GM10847 (cell line): ENCODE measurements around the gene DCAF6.

Experiments used
- POLR2A ChIP-seq: IDR thresholded peaks from 2 replicates; pipeline ENCODE4 v1.6.1; 2011; ENCODE audit not compliant: insufficient read length; ENCODE audit errors: extremely low read depth

The DCAF6 gene

GRCh38 chr1:168019407-168019806 is 82.9 kb downstream of the DCAF6 start:
- no peak for TF ChIP-seq POLR2A

GRCh38 chr1:168031198-168031597 is 94.7 kb downstream of the DCAF6 start:
- TF ChIP-seq POLR2A = no peak

DNA sequence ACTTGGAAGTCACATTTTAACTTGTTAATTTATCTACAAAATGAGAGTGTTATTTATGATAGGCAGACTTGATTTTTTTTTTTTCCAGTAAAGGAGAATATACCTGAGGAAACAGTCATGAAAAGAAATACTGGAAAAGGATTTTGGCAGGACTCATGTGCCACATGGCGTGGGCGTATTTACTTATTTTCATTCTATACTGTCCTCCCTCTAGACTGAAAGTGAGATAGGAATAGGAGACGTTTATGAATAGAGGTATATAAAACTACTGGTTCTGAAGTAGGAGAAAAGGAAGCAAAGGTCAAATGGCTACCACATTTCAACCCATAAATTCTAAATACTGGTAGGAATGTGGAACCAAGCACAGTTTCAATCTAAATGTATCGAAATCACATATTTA is 95.1 kb downstream of the DCAF6 start:
- TF ChIP-seq POLR2A = no peak

DNA sequence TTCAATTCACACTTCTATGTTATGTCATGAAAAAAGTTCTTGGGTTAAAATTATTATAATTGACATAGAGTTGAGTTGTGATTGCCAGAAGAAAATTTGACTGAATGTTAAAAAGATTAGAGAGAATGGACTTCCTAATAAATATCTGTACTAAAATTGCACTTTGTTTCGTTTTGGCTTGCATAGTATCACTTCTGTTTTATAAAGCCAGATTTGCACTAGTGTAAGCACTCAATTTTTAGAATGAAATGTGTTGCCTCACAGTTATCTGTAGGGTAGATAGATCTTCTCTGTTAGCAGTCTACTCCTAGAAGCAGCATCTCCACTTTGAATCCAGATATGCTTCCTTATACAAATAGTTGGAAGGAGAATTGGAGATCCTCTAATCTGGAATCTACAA is 95.5 kb downstream of the DCAF6 start:
- TF ChIP-seq POLR2A = no peak

- TF ChIP-seq POLR2A = no peak
Measured at GRCh38 chr1:168035345-168035744, 98.9 kb downstream of the DCAF6 start.

- TF ChIP-seq POLR2A = no peak
Measured at GRCh38 chr1:168042362-168042761, 105.9 kb downstream of the DCAF6 start.

DNA sequence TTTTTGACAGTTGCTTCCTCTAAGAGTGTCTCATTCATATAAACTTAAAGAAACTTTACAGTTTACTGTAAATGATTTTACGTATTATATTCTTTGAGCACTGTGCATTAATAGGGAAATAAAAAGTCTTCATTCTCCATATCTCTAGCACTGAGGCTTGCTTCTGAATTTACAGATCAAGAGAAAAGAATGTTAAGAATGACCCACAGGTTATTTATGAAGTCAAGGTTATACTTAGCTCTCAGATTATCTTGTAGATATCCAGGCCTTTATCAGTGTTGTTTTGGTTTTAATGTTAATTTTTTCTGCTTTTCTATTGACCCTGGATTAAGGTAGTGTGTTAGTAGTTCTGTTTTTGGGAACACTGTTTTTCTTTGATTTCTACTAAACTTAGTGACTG is 108.8 kb downstream of the DCAF6 start:
- no peak for TF ChIP-seq POLR2A

DNA sequence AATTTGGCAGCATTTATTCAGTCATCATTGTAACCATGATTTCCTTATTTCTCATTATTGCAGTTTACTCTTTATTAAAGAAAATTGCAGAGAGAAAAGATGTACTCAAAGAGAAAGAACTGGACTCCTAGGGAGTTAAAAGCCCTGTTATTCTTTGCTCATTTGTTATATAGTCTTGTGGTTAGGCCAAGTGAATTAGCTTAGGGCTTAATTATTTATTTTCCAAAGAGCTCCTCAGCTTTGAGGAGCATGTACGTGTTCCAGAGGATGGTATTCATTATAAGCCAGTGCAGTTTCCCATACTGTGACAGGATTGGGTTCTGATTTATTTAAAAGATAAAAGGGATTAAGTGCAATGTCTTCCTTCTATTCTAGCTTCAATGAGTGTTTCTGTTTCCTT is 113.8 kb downstream of the DCAF6 start:
- TF ChIP-seq POLR2A = no peak

GRCh38 chr1:168050880-168051279 is 114.4 kb downstream of the DCAF6 start:
- no peak for TF ChIP-seq POLR2A

GRCh38 chr1:168053681-168054080 is 117.2 kb downstream of the DCAF6 start:
- no peak for TF ChIP-seq POLR2A

DNA sequence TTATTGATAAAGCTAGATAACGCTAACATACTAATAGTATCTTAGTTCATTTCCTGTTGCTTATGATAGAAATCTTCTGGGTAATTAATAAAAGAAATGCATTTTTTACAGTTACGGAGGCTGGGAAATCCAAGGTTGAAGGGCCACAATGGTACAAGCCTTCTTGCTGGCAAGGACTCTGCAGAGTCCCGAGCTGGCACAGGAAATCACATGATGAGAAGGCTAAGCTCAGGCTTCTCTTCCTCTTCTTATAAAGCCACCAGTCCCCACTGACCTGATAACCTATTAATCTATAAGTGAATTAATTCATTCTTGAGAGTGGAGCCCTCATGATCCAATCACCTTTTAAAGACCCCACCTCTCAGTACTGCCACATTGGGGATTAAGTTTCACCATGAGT is 117.6 kb downstream of the DCAF6 start:
- no peak for TF ChIP-seq POLR2A

GRCh38 chr1:168057355-168057754 is 120.9 kb downstream of the DCAF6 start:
- no peak for TF ChIP-seq POLR2A

DNA sequence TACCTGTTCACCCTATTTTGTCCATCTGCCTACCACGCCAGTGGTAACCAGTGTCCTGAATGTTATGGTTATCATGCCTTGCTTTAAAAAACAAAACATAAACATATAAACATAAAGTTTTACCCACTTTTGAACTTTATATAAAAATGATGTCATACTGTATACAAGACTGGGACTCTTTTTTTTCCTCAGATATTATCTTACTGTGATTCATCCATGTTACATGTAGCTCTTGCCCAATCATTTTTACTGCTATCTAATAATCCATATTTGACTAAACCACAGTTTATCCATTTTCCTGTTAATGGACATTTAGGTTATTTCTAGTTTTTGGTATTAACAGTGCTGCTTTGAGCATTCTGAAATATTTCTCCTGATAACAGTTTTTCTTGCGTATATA is 121.4 kb downstream of the DCAF6 start:
- no peak for TF ChIP-seq POLR2A

DNA sequence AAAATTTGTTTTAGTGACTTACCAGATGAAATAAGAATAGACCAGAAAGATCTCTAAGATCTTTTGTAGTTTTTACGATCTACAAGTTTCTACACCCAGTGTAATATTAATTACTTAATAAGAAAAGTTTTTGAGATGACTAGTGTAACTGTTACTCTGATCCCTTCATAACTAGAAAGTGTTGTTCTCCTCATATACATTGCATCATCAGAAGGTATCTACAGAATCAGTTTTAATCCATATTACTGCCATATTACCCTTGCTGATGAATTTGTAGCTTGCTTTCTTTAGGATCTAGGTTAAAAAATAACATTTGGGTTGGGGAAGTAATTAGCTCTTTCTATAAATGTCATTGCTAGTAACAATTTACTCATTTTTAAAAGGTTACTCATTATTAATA is 127.7 kb downstream of the DCAF6 start:
- TF ChIP-seq POLR2A = no peak

DNA sequence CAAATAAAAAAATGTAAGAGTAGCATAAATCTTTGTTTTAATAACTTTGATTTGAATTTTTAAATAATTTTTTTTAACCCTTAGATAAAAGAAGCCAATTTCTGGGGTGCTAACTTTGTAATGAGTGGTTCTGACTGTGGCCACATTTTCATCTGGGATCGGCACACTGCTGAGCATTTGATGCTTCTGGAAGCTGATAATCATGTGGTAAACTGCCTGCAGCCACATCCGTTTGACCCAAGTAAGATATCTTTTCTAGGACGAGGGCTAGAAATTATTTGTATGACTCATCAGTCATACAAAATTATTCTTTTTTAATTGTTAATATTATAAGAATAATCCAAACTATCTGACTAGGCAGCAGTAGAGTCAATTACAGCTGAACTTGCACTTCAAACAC is 129.0 kb downstream of the DCAF6 start:
- no peak for TF ChIP-seq POLR2A

- TF ChIP-seq POLR2A = no peak
Measured at GRCh38 chr1:168069384-168069783, 132.9 kb downstream of the DCAF6 start.

GRCh38 chr1:168079761-168080160 is 143.3 kb downstream of the DCAF6 start:
- TF ChIP-seq POLR2A = no peak
